OCI-LY7 (cell line): ENCODE results near the gene TPSG1. TPM values are rescaled to one million over a fixed set of nuclear protein-coding genes. Genes with fewer than 3 reads are reported as not detected.
"Not testable (repeated sequence)": the region's sequence is repeated elsewhere in the genome, so short reads cannot be mapped to it uniquely, and the experiment has no call there.

Source experiments
- BruUV-seq: library from RNA; stranded (reverse); fragments of 400-500 nt; replicated peaks from 2 replicates; lab custom pipeline; 2021; lab: Mats Ljungman, UMichigan
- CTCF ChIA-PET: fragments of 300-600 bp; sonication (Branson Sonifier 250); formaldehyde crosslinking; loops from one replicate; lab custom pipeline; 2022; ENCODE audit warnings: antibody characterized with exemption; ENCODE audit not compliant: unreplicated experiment; lab: Charles Lee
- POLR2A ChIA-PET: fragments of 300-600 bp; sonication (Branson Sonifier 250); formaldehyde crosslinking; loops from one replicate; lab custom pipeline; 2022; ENCODE audit warnings: antibody characterized with exemption; lab: Charles Lee
- DNase-seq: peaks from one replicate; pipeline ENCODE4 v3.0.0-alpha.2; 2015; ENCODE audit warnings: low spot score
- H2AFZ ChIP-seq: fragments of 200-600 bp; sonication (generic), shearing (Covaris generic); 2 replicates; pipeline ENCODE4 v1.6.1; 2014; ENCODE audit warnings: mild to moderate bottlenecking, antibody characterized with exemption, low read length, moderate library complexity
- H3K27ac ChIP-seq: fragments of 200-600 bp; sonication (generic); 2 replicates; pipeline ENCODE4 v1.5.1; 2014; ENCODE audit warnings: mixed run types, low read depth, mild to moderate bottlenecking, moderate library complexity, low read length, inconsistent platforms; ENCODE audit not compliant: poor library complexity, severe bottlenecking
- H3K36me3 ChIP-seq: fragments of 200-600 bp; sonication (generic); 2 replicates; pipeline ENCODE4 v1.6.1; 2014; ENCODE audit warnings: mild to moderate bottlenecking, antibody characterized with exemption, low read length, moderate library complexity, mixed read lengths; ENCODE audit not compliant: insufficient read depth
- H3K4me1 ChIP-seq: fragments of 200-600 bp; sonication (generic); 2 replicates; pipeline ENCODE4 v1.5.1; 2014; ENCODE audit warnings: mild to moderate bottlenecking, low read length; ENCODE audit not compliant: insufficient read depth, poor library complexity, severe bottlenecking
- H3K4me2 ChIP-seq: fragments of 200-600 bp; sonication (generic); 2 replicates; pipeline ENCODE4 v1.6.1; 2014; ENCODE audit warnings: mild to moderate bottlenecking, low read length
- H3K4me3 ChIP-seq: fragments of 200-600 bp; sonication (generic); 2 replicates; pipeline ENCODE4 v1.5.1; 2014; ENCODE audit warnings: mild to moderate bottlenecking, low read depth, low read length; ENCODE audit not compliant: poor library complexity, severe bottlenecking
- H3K79me2 ChIP-seq: fragments of 200-600 bp; sonication (generic); 2 replicates; pipeline ENCODE4 v1.6.1; 2016; ENCODE audit warnings: low read depth, mild to moderate bottlenecking, low read length, moderate library complexity, mixed read lengths; ENCODE audit not compliant: insufficient read depth
- H3K9me2 ChIP-seq: fragments of 200-600 bp; sonication (generic); 2 replicates; pipeline ENCODE4 v1.6.1; 2016; ENCODE audit warnings: mild to moderate bottlenecking, low read length, mixed read lengths; ENCODE audit not compliant: insufficient read depth
- H3K9me3 ChIP-seq: fragments of 200-600 bp; sonication (generic); 2 replicates; pipeline ENCODE4 v1.6.1; 2014; ENCODE audit warnings: mild to moderate bottlenecking, mixed run types, low read length, mixed read lengths
- H4K20me1 ChIP-seq: fragments of 200-600 bp; sonication (generic); 2 replicates; pipeline ENCODE4 v1.6.1; 2014; ENCODE audit warnings: mild to moderate bottlenecking, antibody characterized with exemption, low read length, moderate library complexity, mixed read lengths; ENCODE audit not compliant: insufficient read depth
- intact Hi-C: fragments of 100-400 bp; cut with micrococcal nuclease; formaldehyde crosslinking; loops from one replicate; pipeline ENCODE4 v1.10.0; 2022; ENCODE audit not compliant: unreplicated experiment
- total RNA-seq, 2 experiments: library from RNA; depleted of rRNA in 1 of 2; stranded (reverse); fragments of >200 nt in 1 of 2; shearing (Covaris generic) in 1 of 2; gene quantifications; 2 replicates each; pipeline ENCODE4 v1.2.3, GENCODE V29; 2014 to 2022

The TPSG1 gene
- total RNA-seq, 2 experiments from 2014 or later, result not detected

- H3K4me3 ChIP-seq, H3K9me2 ChIP-seq, H2AFZ ChIP-seq, H4K20me1 ChIP-seq, POLR2A ChIA-PET, H3K9me3 ChIP-seq, H3K36me3 ChIP-seq, DNase-seq, H3K79me2 ChIP-seq, H3K27ac ChIP-seq, H3K4me2 ChIP-seq, H3K4me1 ChIP-seq, BruUV-seq, intact Hi-C loops: not testable (repeated sequence)
- CTCF ChIA-PET, result interaction anchor here (0.6 kb wide), 1 partner anchor 88 kb away, joined by 5 read pairs; no protein-coding TSS in a partner anchor
Observed at GRCh38 chr16:1254821-1255220, 29.8 kb upstream of the TPSG1 start.

- H2AFZ ChIP-seq, H3K9me3 ChIP-seq, H4K20me1 ChIP-seq, H3K4me3 ChIP-seq, H3K27ac ChIP-seq, intact Hi-C loops, CTCF ChIA-PET, H3K36me3 ChIP-seq, H3K4me1 ChIP-seq, POLR2A ChIA-PET, H3K4me2 ChIP-seq, H3K79me2 ChIP-seq, BruUV-seq, H3K9me2 ChIP-seq, DNase-seq: not testable (repeated sequence)
Observed at GRCh38 chr16:1253701-1254364, 28.8 kb upstream of the TPSG1 start.

- H3K36me3 ChIP-seq, H3K4me3 ChIP-seq, CTCF ChIA-PET, H3K9me2 ChIP-seq, H3K4me1 ChIP-seq, intact Hi-C loops, H3K9me3 ChIP-seq, H4K20me1 ChIP-seq, POLR2A ChIA-PET, H3K79me2 ChIP-seq, H2AFZ ChIP-seq, DNase-seq, H3K4me2 ChIP-seq, H3K27ac ChIP-seq, BruUV-seq: not testable (repeated sequence)
Observed at GRCh38 chr16:1249031-1249755, 24.1 kb upstream of the TPSG1 start.

GRCh38 chr16:1247903-1248537 is 23.0 kb upstream of the TPSG1 start:
- H2AFZ ChIP-seq, H3K27ac ChIP-seq, H3K4me3 ChIP-seq, BruUV-seq, H3K4me2 ChIP-seq, H3K36me3 ChIP-seq, POLR2A ChIA-PET, H3K79me2 ChIP-seq, H3K9me3 ChIP-seq, H3K9me2 ChIP-seq, DNase-seq, H3K4me1 ChIP-seq, intact Hi-C loops, H4K20me1 ChIP-seq, CTCF ChIA-PET: not testable (repeated sequence)
